Activated T-cell treated with anti-CD3 and anti-CD28 coated beads, Interleukin-2, amount 50 U/mL, for 48 hours (primary cell): ENCODE data around the gene SBF2.

Experiments
- DNase-seq, 2 experiments: peaks; one replicate each; pipeline ENCODE4 v3.0.0-alpha.2; 2020

Gene SBF2

GRCh38 chr11:10293423-10294289 is at the start of gene SBF2:
Gene SBF2 (minus strand): TSS chr11:10294219. CDS start chr11:10294069, 150 bp downstream.
- peak; percentile 81 to 87 for DNase-seq

- DNase-seq = no peak
Observed at GRCh38 chr11:10338287-10338686, 44.3 kb upstream of the SBF2 start.

GRCh38 chr11:10333490-10333889 is 39.5 kb upstream of the SBF2 start:
- DNase-seq = no peak

GRCh38 chr11:10331548-10332289 is 37.7 kb upstream of the SBF2 start:
- no peak for DNase-seq

GRCh38 chr11:10329935-10330334 is 35.9 kb upstream of the SBF2 start:
- no peak for DNase-seq

- DNase-seq = no peak
Observed at GRCh38 chr11:10329356-10329755, 35.3 kb upstream of the SBF2 start.

- DNase-seq = no peak
Observed at GRCh38 chr11:10328314-10329098, 34.5 kb upstream of the SBF2 start.

GRCh38 chr11:10327254-10327653 is 33.2 kb upstream of the SBF2 start:
- no peak for DNase-seq

GRCh38 chr11:10326012-10326964 is 32.3 kb upstream of the SBF2 start:
- DNase-seq = no peak

GRCh38 chr11:10325277-10326011 is 31.4 kb upstream of the SBF2 start:
- DNase-seq = no peak

- no peak for DNase-seq
Observed at GRCh38 chr11:10324474-10324873, 30.5 kb upstream of the SBF2 start.

- DNase-seq = no peak
Observed at GRCh38 chr11:10323793-10324170, 29.8 kb upstream of the SBF2 start.

GRCh38 chr11:10322830-10323792 is 29.1 kb upstream of the SBF2 start:
- DNase-seq = peak; percentile 69 to 73

- DNase-seq = no peak
Observed at GRCh38 chr11:10322401-10322800, 28.4 kb upstream of the SBF2 start.

GRCh38 chr11:10320736-10321465 is 26.9 kb upstream of the SBF2 start:
- no peak for DNase-seq

- no peak for DNase-seq
Observed at GRCh38 chr11:10319702-10320558, 25.9 kb upstream of the SBF2 start.

GRCh38 chr11:10318527-10318802 is 24.4 kb upstream of the SBF2 start:
- no peak for DNase-seq

- no peak for DNase-seq
Observed at GRCh38 chr11:10317776-10318526, 23.9 kb upstream of the SBF2 start.
